H1 (cell line): Measurements from ENCODE around the gene SESN3. TPM values are rescaled to one million over a fixed set of nuclear protein-coding genes. Genes with fewer than 3 reads are reported as not detected.

Experiments
- CBX5 ChIP-seq: fragments of 300-800, 300-1000 bp; sonication (generic); IDR thresholded peaks from 2 replicates; pipeline ENCODE4 v1.7.1; 2016; ENCODE audit warnings: antibody characterized with exemption, low read length, low read depth
- CHD1 ChIP-seq: IDR thresholded peaks from 2 replicates; pipeline ENCODE4 v1.6.1; 2012; ENCODE audit warnings: low read depth, low read length, improper control_type of control experiment
- CHD7 ChIP-seq: fragments of 300-600 bp; sonication (generic); IDR thresholded peaks from 2 replicates; pipeline ENCODE4 v1.7.1; 2012; ENCODE audit warnings: low read length, moderate library complexity, mild to moderate bottlenecking, inconsistent platforms; ENCODE audit not compliant: insufficient replicate concordance
- FOSL1 ChIP-seq: IDR thresholded peaks from 2 replicates; pipeline ENCODE4 v1.6.1; 2011; ENCODE audit warnings: mild to moderate bottlenecking, low read depth, low read length, moderate library complexity; ENCODE audit not compliant: insufficient read depth
- MAX ChIP-seq: IDR thresholded peaks from 2 replicates; pipeline ENCODE4 v1.6.1; 2012; ENCODE audit warnings: inconsistent platforms
- POU5F1 ChIP-seq: IDR thresholded peaks from 2 replicates; pipeline ENCODE4 v1.6.1; 2011; ENCODE audit warnings: low read depth, mild to moderate bottlenecking, low read length, moderate library complexity
- SIRT6 ChIP-seq: IDR thresholded peaks from one replicate; pipeline ENCODE4 v1.7.1; 2012; ENCODE audit warnings: low read length, inconsistent platforms
- polyA plus RNA-seq, 7 experiments: library from polyadenylated mRNA; depleted of rRNA in 3 of 7; stranded (reverse) in 5 of 7; unstranded in 2 of 7; fragments of >200 nt in 5 of 7; fragments of 200-250 nt in 2 of 7; gene quantifications; 1 replicate in 5 of 7; 2 replicates in 1 of 7; 4 replicates in 1 of 7; pipeline versions ENCODE4 v1.2.1 to v1.2.3, GENCODE V29; 2011 to 2013; ENCODE audit warnings: missing spikeins in 2 of 7, mixed read lengths in 2 of 7
- total RNA-seq: library from RNA; stranded (reverse); fragmentation: NEBNext Ultra II Directional; extraction: Animal tissue kit (Norgen Biotek cat#: 25700); gene quantifications from 2 replicates; pipeline ENCODE4 v1.2.1, GENCODE V29; 2021

Gene SESN3
- total and polyA plus RNA-seq, 2 of the 8 experiments (the other 6 are each of a cell fraction or from before 2014, with no cell fraction given), result 10.2 to 31.1 TPM

GRCh38 chr11:95187723-95188122, 43.3 kb downstream of the SESN3 start (continued):
- TF ChIP-seq CHD7 (no peak), CBX5 (no peak), POU5F1 (no peak), SIRT6 (no peak), CHD1 (no peak), MAX (no peak), FOSL1 (no peak)
